HepG2 (cell line): ENCODE data around the gene TTLL11. TPM values are rescaled to one million over a fixed set of nuclear protein-coding genes. Genes with fewer than 3 reads are reported as not detected.

Source experiments
- ASH2L ChIP-seq: fragments of 300-600, 200-600 bp; sonication (generic); IDR thresholded peaks from 2 replicates; pipeline ENCODE4 v1.7.0; 2017; ENCODE audit warnings: low read depth, mild to moderate bottlenecking, moderate library complexity, mixed read lengths, low read length; ENCODE audit not compliant: insufficient read length
- BRCA1 ChIP-seq: sonication (generic); formaldehyde crosslinking; IDR thresholded peaks from 2 replicates; pipeline ENCODE4 v1.4.0; 2020; ENCODE audit warnings: missing genetic modification reagents
- CENPT ChIP-seq: sonication (generic); formaldehyde crosslinking; IDR thresholded peaks from 2 replicates; pipeline ENCODE4 v1.8.0; 2022; ENCODE audit warnings: low read depth, mild to moderate bottlenecking, moderate library complexity, missing genetic modification reagents
- EZH2 ChIP-seq: conservative IDR thresholded peaks from 2 replicates; pipeline ENCODE4 v1.6.1; 2012; ENCODE audit warnings: mild to moderate bottlenecking, low read depth, low read length, moderate library complexity
- FOSL2 ChIP-seq: sonication (generic); formaldehyde crosslinking; IDR thresholded peaks from 2 replicates; pipeline ENCODE4 v1.4.0; 2020; ENCODE audit warnings: missing genetic modification reagents
- GABPB1 ChIP-seq: IDR thresholded peaks from 2 replicates; pipeline ENCODE4 v1.6.1; 2016; ENCODE audit warnings: mild to moderate bottlenecking, missing genetic modification reagents, moderate library complexity, missing compliant biosample characterization
- GTF3A ChIP-seq: sonication (generic); formaldehyde crosslinking; conservative IDR thresholded peaks from 2 replicates; pipeline ENCODE4 v1.4.0; 2020; ENCODE audit warnings: mild to moderate bottlenecking, missing genetic modification reagents
- KLF16 ChIP-seq, 2 experiments: sonication (generic) in 1 of 2; formaldehyde crosslinking in 1 of 2; IDR thresholded peaks; 2 replicates each; pipeline versions ENCODE4 v1.6.1 to v1.8.0; 2016 to 2023; ENCODE audit warnings: missing genetic modification reagents in 2 of 2, missing compliant biosample characterization in 1 of 2
- NFATC3 ChIP-seq: sonication (generic); formaldehyde crosslinking; IDR thresholded peaks from 2 replicates; pipeline ENCODE4 v1.5.1; 2020; ENCODE audit warnings: mild to moderate bottlenecking, missing genetic modification reagents
- NR2F1 ChIP-seq, 2 experiments: fragments of 450-650 bp in 1 of 2; formaldehyde crosslinking in 1 of 2; IDR thresholded peaks; 2 replicates each; pipeline versions ENCODE4 v1.5.0 to v1.6.1; 2016 to 2020; ENCODE audit warnings: mild to moderate bottlenecking in 1 of 2, missing compliant biosample characterization in 1 of 2, missing genetic modification reagents in 1 of 2, moderate library complexity in 1 of 2
- PHF20 ChIP-seq: sonication (generic); formaldehyde crosslinking; IDR thresholded peaks from 2 replicates; pipeline ENCODE4 v1.5.0; 2020; ENCODE audit warnings: mild to moderate bottlenecking, missing genetic modification reagents
- RFXANK ChIP-seq: IDR thresholded peaks from 2 replicates; pipeline ENCODE4 v1.6.1; 2016
- TFDP1 ChIP-seq: IDR thresholded peaks from 2 replicates; pipeline ENCODE4 v1.6.1; 2016; ENCODE audit warnings: missing compliant biosample characterization, missing genetic modification reagents, borderline replicate concordance
- TFDP2 ChIP-seq: sonication (generic); formaldehyde crosslinking; IDR thresholded peaks from 2 replicates; pipeline ENCODE4 v1.4.0; 2020; ENCODE audit warnings: missing genetic modification reagents
- THAP9 ChIP-seq: sonication (generic); formaldehyde crosslinking; IDR thresholded peaks from 2 replicates; pipeline ENCODE4; 2020; ENCODE audit warnings: missing genetic modification reagents, mild to moderate bottlenecking, borderline replicate concordance
- ZBED4 ChIP-seq: sonication (generic); formaldehyde crosslinking; IDR thresholded peaks from 2 replicates; pipeline ENCODE4 v1.4.0; 2020; ENCODE audit warnings: missing genetic modification reagents, borderline replicate concordance
- ZBTB42 ChIP-seq: sonication (generic); formaldehyde crosslinking; IDR thresholded peaks from 2 replicates; pipeline ENCODE4 v1.5.0; 2020; ENCODE audit warnings: mild to moderate bottlenecking, missing genetic modification reagents
- ZFP62 ChIP-seq: sonication (generic); formaldehyde crosslinking; IDR thresholded peaks from 2 replicates; pipeline ENCODE4 v1.4.0; 2020; ENCODE audit warnings: missing genetic modification reagents
- ZNF430 ChIP-seq: sonication (generic); formaldehyde crosslinking; IDR thresholded peaks from 2 replicates; pipeline ENCODE4 v1.9.0; 2021; ENCODE audit warnings: mild to moderate bottlenecking, missing genetic modification reagents
- ZNF556 ChIP-seq: sonication (generic); formaldehyde crosslinking; IDR thresholded peaks from 2 replicates; pipeline ENCODE4 v1.4.0; 2020; ENCODE audit warnings: mild to moderate bottlenecking, missing genetic modification reagents, borderline replicate concordance
- ZNF672 ChIP-seq: sonication (generic); formaldehyde crosslinking; IDR thresholded peaks from 2 replicates; pipeline ENCODE4 v1.8.1; 2022; ENCODE audit warnings: missing genetic modification reagents
- polyA plus RNA-seq, 8 experiments: library from polyadenylated mRNA; depleted of rRNA in 3 of 8; stranded (reverse) in 7 of 8; unstranded in 1 of 8; fragments of >200 nt; fragmentation: Illumina TruSeq in 4 of 8; extraction: Trizol in 4 of 8; gene quantifications; 2 replicates each; pipeline versions ENCODE4 v1.2.1 to v1.2.3, GENCODE V29; 2011 to 2016; ENCODE audit warnings: low read depth in 4 of 8, missing spikeins in 1 of 8, mixed read lengths in 1 of 8; ENCODE audit not compliant: insufficient read depth in 1 of 8
- total RNA-seq, 5 experiments: library from RNA; depleted of rRNA; stranded (reverse); fragments of >200 nt; fragmentation: Illumina TruSeq; extraction: Trizol; gene quantifications; 2 replicates each; pipeline ENCODE4 v1.2.3, GENCODE V29; 2016; ENCODE audit warnings: low read depth in 1 of 5

The TTLL11 gene
- total and polyA plus RNA-seq, 2 of the 13 experiments (the other 11 are each of a cell fraction or from before 2014, with no cell fraction given), result 4.5 to 5.2 TPM

- TF ChIP-seq NR2F1 (CRISPR knock-in tag; IDR thresholded peaks at IDR 0.05), result no peak
- no peak for TF ChIP-seq ZBTB42 (CRISPR knock-in tag)
- no peak for TF ChIP-seq EZH2
- TF ChIP-seq THAP9, result 0 out of 2 replicates have a peak, but pooled peaks have one; percentile 31
- TF ChIP-seq ZBED4 (CRISPR knock-in tag), result no peak
- no peak for TF ChIP-seq GTF3A (CRISPR knock-in tag)
- no peak for TF ChIP-seq TFDP2 (CRISPR knock-in tag)
- TF ChIP-seq BRCA1, result no peak
- 0 out of 2 replicates have a peak, but pooled peaks have one; percentile 35 for TF ChIP-seq GABPB1
- no peak for TF ChIP-seq CENPT
- TF ChIP-seq KLF16 (CRISPR knock-in tag; IDR thresholded peaks at IDR 0.05), result no peak
- TF ChIP-seq ZNF430 (CRISPR knock-in tag), result no peak
- no peak for TF ChIP-seq ZNF556 (CRISPR knock-in tag)
- TF ChIP-seq ASH2L, result no peak
- TF ChIP-seq RFXANK (CRISPR knock-in tag), result no peak
- no peak for TF ChIP-seq ZNF672 (CRISPR knock-in tag)
- TF ChIP-seq FOSL2, result peak; percentile 88
- peak; percentile 43; the same call in 1 of the 2 replicates for TF ChIP-seq TFDP1
- TF ChIP-seq NFATC3 (CRISPR knock-in tag), result no peak
- TF ChIP-seq ZFP62 (CRISPR knock-in tag), result no peak
- no peak for TF ChIP-seq PHF20 (CRISPR knock-in tag)
These were observed 32.6 kb upstream of the TTLL11 start (continued) for GRCh38 chr9:122125509-122126330.
